Liver (tissue), 3 donors: ENCODE results near the gene FGD5.

ENCODE experiments used
- RAD21 ChIP-seq, 2 donors: IDR thresholded peaks; 2 replicates each; pipeline ENCODE4 v1.6.1; 2016; ENCODE audit warnings: antibody characterized with exemption in 2 of 2, mild to moderate bottlenecking in 2 of 2
- TAF1 ChIP-seq: conservative IDR thresholded peaks from 2 replicates; pipeline ENCODE4 v1.6.1; 2016; ENCODE audit warnings: antibody characterized with exemption, mild to moderate bottlenecking
- TF ChIP-seq, protein P1 (sequence below): fragments of 150-350 bp; IDR thresholded peaks from 2 replicates; pipeline ENCODE4 v1.5.1; 2017; ENCODE audit warnings: improper control_type of control experiment, low read depth, low read length; ENCODE audit not compliant: missing input control
- TF ChIP-seq, protein P2 (sequence below): IDR thresholded peaks from 2 replicates; pipeline ENCODE4 v1.6.1; 2016; ENCODE audit warnings: antibody characterized with exemption
- TF ChIP-seq, protein P3 (sequence below): IDR thresholded peaks from 2 replicates; pipeline ENCODE4 v1.6.1; 2016; ENCODE audit warnings: antibody characterized with exemption, mild to moderate bottlenecking
- donor health status: healthy.
- donor health status: healthy.

DNA sequence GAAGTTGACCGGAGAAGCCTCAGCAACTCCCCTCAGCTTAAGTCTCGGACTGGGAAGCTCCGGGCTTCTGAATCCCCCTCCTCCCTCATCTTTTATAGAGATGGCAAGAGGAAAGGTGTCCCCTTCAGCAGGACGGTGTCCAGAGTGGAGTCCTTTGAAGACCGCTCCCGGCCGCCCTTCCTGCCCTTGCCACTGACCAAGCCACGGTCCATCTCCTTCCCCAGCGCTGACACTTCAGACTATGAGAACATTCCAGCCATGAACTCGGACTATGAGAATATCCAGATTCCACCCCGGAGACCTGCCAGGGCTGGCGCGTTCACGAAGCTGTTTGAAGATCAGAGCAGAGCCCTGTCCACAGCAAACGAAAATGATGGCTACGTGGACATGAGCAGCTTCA, 2.4 kb downstream of the FGD5 start:
- TF ChIP-seq, protein P1, sequence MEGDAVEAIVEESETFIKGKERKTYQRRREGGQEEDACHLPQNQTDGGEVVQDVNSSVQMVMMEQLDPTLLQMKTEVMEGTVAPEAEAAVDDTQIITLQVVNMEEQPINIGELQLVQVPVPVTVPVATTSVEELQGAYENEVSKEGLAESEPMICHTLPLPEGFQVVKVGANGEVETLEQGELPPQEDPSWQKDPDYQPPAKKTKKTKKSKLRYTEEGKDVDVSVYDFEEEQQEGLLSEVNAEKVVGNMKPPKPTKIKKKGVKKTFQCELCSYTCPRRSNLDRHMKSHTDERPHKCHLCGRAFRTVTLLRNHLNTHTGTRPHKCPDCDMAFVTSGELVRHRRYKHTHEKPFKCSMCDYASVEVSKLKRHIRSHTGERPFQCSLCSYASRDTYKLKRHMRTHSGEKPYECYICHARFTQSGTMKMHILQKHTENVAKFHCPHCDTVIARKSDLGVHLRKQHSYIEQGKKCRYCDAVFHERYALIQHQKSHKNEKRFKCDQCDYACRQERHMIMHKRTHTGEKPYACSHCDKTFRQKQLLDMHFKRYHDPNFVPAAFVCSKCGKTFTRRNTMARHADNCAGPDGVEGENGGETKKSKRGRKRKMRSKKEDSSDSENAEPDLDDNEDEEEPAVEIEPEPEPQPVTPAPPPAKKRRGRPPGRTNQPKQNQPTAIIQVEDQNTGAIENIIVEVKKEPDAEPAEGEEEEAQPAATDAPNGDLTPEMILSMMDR, result no peak
- no peak for TF ChIP-seq RAD21 (IDR thresholded peaks at IDR 0.05)
- TF ChIP-seq, protein P2, sequence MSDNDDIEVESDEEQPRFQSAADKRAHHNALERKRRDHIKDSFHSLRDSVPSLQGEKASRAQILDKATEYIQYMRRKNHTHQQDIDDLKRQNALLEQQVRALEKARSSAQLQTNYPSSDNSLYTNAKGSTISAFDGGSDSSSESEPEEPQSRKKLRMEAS, result no peak
- TF ChIP-seq, protein P3, sequence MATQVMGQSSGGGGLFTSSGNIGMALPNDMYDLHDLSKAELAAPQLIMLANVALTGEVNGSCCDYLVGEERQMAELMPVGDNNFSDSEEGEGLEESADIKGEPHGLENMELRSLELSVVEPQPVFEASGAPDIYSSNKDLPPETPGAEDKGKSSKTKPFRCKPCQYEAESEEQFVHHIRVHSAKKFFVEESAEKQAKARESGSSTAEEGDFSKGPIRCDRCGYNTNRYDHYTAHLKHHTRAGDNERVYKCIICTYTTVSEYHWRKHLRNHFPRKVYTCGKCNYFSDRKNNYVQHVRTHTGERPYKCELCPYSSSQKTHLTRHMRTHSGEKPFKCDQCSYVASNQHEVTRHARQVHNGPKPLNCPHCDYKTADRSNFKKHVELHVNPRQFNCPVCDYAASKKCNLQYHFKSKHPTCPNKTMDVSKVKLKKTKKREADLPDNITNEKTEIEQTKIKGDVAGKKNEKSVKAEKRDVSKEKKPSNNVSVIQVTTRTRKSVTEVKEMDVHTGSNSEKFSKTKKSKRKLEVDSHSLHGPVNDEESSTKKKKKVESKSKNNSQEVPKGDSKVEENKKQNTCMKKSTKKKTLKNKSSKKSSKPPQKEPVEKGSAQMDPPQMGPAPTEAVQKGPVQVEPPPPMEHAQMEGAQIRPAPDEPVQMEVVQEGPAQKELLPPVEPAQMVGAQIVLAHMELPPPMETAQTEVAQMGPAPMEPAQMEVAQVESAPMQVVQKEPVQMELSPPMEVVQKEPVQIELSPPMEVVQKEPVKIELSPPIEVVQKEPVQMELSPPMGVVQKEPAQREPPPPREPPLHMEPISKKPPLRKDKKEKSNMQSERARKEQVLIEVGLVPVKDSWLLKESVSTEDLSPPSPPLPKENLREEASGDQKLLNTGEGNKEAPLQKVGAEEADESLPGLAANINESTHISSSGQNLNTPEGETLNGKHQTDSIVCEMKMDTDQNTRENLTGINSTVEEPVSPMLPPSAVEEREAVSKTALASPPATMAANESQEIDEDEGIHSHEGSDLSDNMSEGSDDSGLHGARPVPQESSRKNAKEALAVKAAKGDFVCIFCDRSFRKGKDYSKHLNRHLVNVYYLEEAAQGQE, result no peak
- TF ChIP-seq TAF1, result no peak
